BJ (cell line): ENCODE results near the gene WSB2. TPM values are rescaled to one million over a fixed set of nuclear protein-coding genes. Genes with fewer than 3 reads are reported as not detected.
"Not testable (repeated sequence)": the region's sequence is repeated elsewhere in the genome, so short reads cannot be mapped to it uniquely, and the experiment has no call there.

Experiments
- CTCF ChIA-PET: fragments of 350-600 bp; formaldehyde crosslinking; extraction: SDS; loops from one replicate; lab custom pipeline; 2021; ENCODE audit warnings: antibody characterized with exemption, inconsistent platforms; lab: Yijun Ruan, JAX
- POLR2A ChIA-PET: fragments of 300-600 bp; sonication (Branson Sonifier 250); formaldehyde crosslinking; extraction: SDS; loops from one replicate; lab custom pipeline; 2021; ENCODE audit warnings: antibody characterized with exemption; lab: Charles Lee
- DNase-seq: peaks from one replicate; pipeline ENCODE4 v3.0.0-alpha.2; 2011; ENCODE audit warnings: low read depth
- H3K27me3 ChIP-seq: 2 replicates; pipeline ENCODE4 v1.6.0; 2011; ENCODE audit warnings: low read length; ENCODE audit not compliant: control insufficient read depth, insufficient read depth
- H3K36me3 ChIP-seq: 2 replicates; pipeline ENCODE4 v1.5.1; 2011; ENCODE audit warnings: low read length; ENCODE audit not compliant: control insufficient read depth, insufficient read depth
- H3K4me3 ChIP-seq: 2 replicates; pipeline ENCODE4 v1.5.1; 2011; ENCODE audit warnings: low read depth, mild to moderate bottlenecking, control low read depth, low read length
- CTCF ChIP-seq: IDR thresholded peaks from 2 replicates; pipeline ENCODE4 v1.5.1; 2011; ENCODE audit warnings: low read depth, mild to moderate bottlenecking, control low read depth, inconsistent platforms, low read length, moderate library complexity; ENCODE audit not compliant: insufficient read depth
- polyA plus RNA-seq: library from polyadenylated mRNA; depleted of rRNA; stranded (reverse); fragments of >200 nt; gene quantifications from 2 replicates; pipeline ENCODE4 v1.2.3, GENCODE V29; 2011

Gene WSB2
- polyA plus RNA-seq, 1 experiment, result 234 TPM

- TF ChIP-seq CTCF, result no peak
- Histone ChIP-seq H3K36me3 (peaks cover 6% of the 10 kb centered on the region), H3K4me3 (no peak overlapping the region), H3K27me3 (no peaks in the 10 kb centered on the region)
- CTCF ChIA-PET, result no interaction called here
- POLR2A ChIA-PET, result no interaction called here
- DNase-seq, result no peak
These were observed 35.8 kb downstream of the WSB2 start for GRCh38 chr12:118025168-118025567.

GRCh38 chr12:118023301-118023860 lies 37.6 kb downstream of the WSB2 start:
- POLR2A ChIA-PET, result no interaction called here
- TF ChIP-seq CTCF, result no peak
- Histone ChIP-seq H3K36me3 (peaks cover 3% of the 10 kb centered on the region), H3K27me3 (no peaks in the 10 kb centered on the region), H3K4me3 (no peak overlapping the region)
- CTCF ChIA-PET, result no interaction called here
- DNase-seq, result no peak

GRCh38 chr12:118022728-118023109 lies 38.3 kb downstream of the WSB2 start:
- POLR2A ChIA-PET, result no interaction called here

GRCh38 chr12:118022097-118022727 lies 38.8 kb downstream of the WSB2 start:
- DNase-seq, H3K27me3 ChIP-seq, H3K4me3 ChIP-seq, H3K36me3 ChIP-seq, POLR2A ChIA-PET, CTCF ChIA-PET: not testable (repeated sequence)

More at GRCh38 chr12:118022728-118023109, 38.3 kb downstream of the WSB2 start:
- CTCF ChIA-PET, result no interaction called here
- TF ChIP-seq CTCF, result no peak
- Histone ChIP-seq H3K4me3 (no peak overlapping the region), H3K36me3 (peaks cover 3% of the 10 kb centered on the region), H3K27me3 (no peaks in the 10 kb centered on the region)
- DNase-seq, result no peak

DNA sequence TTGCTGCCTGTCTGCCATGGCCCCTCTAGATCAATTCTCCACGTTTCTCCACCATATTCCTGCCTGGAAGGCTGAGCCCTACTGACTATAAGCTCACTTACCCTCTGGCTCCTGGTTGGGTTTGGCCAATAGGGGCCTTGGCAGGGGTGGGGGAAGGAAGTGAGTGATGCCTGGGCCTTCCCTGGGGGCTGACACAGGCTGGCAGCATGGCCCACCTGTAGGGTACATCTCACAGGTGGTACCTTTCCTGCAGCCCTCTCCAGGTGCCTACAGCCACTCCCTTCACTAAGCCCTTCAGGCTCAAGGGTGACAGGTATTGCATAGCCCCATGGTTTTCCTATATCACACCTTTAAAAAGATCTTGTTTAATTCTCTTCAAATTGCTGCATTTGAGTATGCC lies 40.9 kb downstream of the WSB2 start:
- Histone ChIP-seq H3K36me3 (no peaks in the 10 kb centered on the region; the same call in 1 of the 2 replicates), H3K4me3 (no peak overlapping the region), H3K27me3 (no peaks in the 10 kb centered on the region)
- TF ChIP-seq CTCF, result no peak
- POLR2A ChIA-PET, result no interaction called here
- no peak for DNase-seq
- CTCF ChIA-PET, result no interaction called here

- POLR2A ChIA-PET, result no interaction called here
- H3K4me3 ChIP-seq, result no peak overlapping the region
These were observed 43.1 kb downstream of the WSB2 start for GRCh38 chr12:118017926-118018325.

More at GRCh38 chr12:118017926-118018325, 43.1 kb downstream of the WSB2 start:
- H3K27me3 ChIP-seq, result no peaks in the 10 kb centered on the region
- no peak for TF ChIP-seq CTCF
- no peak for DNase-seq
- no peaks in the 10 kb centered on the region; the same call in 1 of the 2 replicates for H3K36me3 ChIP-seq
- CTCF ChIA-PET, result no interaction called here
